ENCODE results near the gene PARP8.

The PARP8 gene

GRCh38 chr5:50874306-50875001 lies 208.0 kb downstream of the PARP8 start:
- TF ChIP-seq, protein P1, sequence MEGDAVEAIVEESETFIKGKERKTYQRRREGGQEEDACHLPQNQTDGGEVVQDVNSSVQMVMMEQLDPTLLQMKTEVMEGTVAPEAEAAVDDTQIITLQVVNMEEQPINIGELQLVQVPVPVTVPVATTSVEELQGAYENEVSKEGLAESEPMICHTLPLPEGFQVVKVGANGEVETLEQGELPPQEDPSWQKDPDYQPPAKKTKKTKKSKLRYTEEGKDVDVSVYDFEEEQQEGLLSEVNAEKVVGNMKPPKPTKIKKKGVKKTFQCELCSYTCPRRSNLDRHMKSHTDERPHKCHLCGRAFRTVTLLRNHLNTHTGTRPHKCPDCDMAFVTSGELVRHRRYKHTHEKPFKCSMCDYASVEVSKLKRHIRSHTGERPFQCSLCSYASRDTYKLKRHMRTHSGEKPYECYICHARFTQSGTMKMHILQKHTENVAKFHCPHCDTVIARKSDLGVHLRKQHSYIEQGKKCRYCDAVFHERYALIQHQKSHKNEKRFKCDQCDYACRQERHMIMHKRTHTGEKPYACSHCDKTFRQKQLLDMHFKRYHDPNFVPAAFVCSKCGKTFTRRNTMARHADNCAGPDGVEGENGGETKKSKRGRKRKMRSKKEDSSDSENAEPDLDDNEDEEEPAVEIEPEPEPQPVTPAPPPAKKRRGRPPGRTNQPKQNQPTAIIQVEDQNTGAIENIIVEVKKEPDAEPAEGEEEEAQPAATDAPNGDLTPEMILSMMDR (IDR thresholded peaks at IDR 0.05; ENCODE audit: low read depth, low read length), result no peak
- in situ Hi-C loops (cut with HindIII; ENCODE audit: low sequenced_read_pairs), result no loop called here
- DNase-seq (ENCODE audit: low read depth, low spot score), result no peak
- no peak overlapping the region for H3K4me3 ChIP-seq (ENCODE audit: low read depth, low read length)

DNA sequence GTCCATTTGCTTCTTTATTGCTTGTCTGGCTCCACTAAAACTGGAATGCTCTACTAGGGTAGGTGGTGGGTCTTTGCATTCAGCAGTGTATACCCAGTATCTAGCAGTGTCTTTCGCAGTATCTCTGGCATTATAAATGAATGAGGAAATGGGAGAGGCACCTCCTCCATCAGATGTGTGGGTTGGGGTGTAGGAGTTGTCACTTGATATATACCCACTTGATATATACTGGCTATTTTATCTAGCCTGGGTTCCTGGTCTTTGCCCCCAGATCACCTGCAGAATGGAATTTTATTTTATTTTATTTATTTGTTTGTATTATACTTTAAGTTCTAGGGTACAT lies 208.5 kb downstream of the PARP8 start:
- in situ Hi-C loops (cut with HindIII; ENCODE audit: low sequenced_read_pairs), result no loop called here
- no peak for DNase-seq (ENCODE audit: low read depth, low spot score)
- TF ChIP-seq, protein P1 (IDR thresholded peaks at IDR 0.05; ENCODE audit: low read depth, low read length), result no peak
- no peak overlapping the region for H3K4me3 ChIP-seq (ENCODE audit: low read depth, low read length)

- no peak for DNase-seq (ENCODE audit: low read depth, low spot score)
Observed at GRCh38 chr5:50878470-50878869, 212.0 kb downstream of the PARP8 start.

DNA sequence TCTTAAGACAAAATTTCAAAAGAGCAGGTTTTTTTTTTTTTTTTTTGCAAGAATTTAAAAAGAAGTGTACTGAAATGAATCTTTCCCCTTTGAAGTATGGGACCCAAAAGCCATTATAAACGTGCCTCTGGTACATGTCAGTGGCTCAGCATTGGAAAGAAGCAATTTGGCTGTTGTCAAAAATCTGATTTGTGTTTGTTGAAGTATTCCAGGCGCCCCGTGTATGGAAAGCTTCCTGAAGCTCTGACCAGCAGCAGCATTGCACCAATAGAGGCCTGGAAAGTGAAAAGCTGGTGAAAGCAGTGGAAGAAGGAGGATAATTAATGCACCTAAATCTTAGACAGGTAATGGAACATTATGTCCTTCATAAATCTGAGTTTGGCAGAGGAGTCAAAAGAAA lies 215.0 kb downstream of the PARP8 start:
- in situ Hi-C loops (cut with HindIII; ENCODE audit: low sequenced_read_pairs), result no loop called here
- TF ChIP-seq, protein P1 (IDR thresholded peaks at IDR 0.05; ENCODE audit: low read depth, low read length), result no peak
- H3K4me3 ChIP-seq (ENCODE audit: low read depth, low read length), result no peak overlapping the region
- DNase-seq (ENCODE audit: low read depth, low spot score), result no peak

More at GRCh38 chr5:50878470-50878869, 212.0 kb downstream of the PARP8 start:
- TF ChIP-seq, protein P1 (IDR thresholded peaks at IDR 0.05; ENCODE audit: low read depth, low read length), result no peak
- in situ Hi-C loops (cut with HindIII; ENCODE audit: low sequenced_read_pairs), result no loop called here
- H3K4me3 ChIP-seq (ENCODE audit: low read depth, low read length), result no peak overlapping the region

DNA sequence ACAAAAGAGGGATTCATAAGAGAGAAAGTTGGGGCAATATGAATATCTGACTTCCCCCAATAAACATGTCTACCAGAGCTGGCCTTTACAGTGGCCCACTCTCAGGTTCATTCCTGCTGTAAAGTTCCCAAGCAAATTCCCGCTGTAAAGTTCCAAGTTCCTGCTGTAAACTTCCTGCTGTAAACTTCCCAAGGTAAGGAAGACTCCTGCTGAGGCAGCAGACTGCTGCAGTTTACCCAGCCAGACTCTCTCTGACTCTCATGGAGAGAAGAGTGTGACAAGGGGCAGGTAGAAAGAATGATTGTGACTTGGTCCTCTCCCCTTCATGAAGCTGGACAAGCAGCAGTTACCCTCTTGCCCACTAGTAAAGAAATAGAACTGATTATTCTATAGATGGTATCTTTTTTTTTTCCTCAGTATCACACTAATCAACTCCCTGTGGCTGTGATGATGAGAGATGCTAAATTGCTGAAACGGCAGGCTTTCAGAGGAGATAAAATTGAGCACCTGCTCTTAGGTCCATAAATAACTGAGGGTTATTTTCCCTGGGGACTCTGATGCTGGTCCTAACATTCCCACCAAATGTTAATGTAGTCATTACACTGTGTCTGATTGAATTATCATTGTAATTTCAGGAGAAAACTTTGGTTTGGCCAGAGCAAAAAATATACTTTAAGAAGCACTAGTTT lies 220.4 kb downstream of the PARP8 start:
- DNase-seq (ENCODE audit: low read depth, low spot score), result no peak
- TF ChIP-seq, protein P1 (IDR thresholded peaks at IDR 0.05; ENCODE audit: low read depth, low read length), result no peak
- H3K4me3 ChIP-seq (ENCODE audit: low read depth, low read length), result no peak overlapping the region
- in situ Hi-C loops (cut with HindIII; ENCODE audit: low sequenced_read_pairs), result no loop called here

DNA sequence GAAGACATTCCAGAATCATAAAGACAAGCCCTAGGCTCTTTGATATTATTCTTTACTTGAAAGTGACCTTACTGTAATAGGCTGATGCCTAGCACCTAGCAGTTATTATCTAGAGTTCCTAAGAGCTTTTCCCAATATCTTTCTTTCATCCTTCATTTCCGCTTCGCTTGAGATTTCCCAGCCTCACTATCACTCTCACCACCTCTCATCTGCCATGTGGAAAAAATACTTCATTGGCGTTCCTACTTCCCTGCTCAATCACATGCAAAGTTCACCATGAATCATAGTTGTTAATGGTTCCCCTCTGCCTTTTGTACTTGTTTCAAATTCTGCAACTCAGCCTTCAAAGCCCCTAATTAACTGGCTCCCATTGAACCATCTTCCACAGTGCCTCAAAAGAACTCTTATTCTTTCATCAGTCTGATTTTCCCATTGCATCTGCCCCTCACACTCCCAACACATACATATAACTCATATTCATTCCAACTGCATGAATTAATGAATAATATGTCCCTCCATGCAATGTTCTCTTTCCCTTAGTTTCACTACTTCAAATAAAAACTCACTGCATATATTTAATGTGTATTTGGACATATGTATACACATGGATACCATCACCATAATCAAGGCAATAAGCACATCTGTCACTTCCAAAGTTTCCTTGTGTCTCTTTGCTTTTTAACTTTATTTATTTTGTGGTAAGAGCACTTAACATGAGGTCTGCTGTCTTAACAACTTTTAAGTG lies 221.6 kb downstream of the PARP8 start:
- DNase-seq (ENCODE audit: low read depth, low spot score), result no peak
- TF ChIP-seq, protein P1 (IDR thresholded peaks at IDR 0.05; ENCODE audit: low read depth, low read length), result no peak
- in situ Hi-C loops (cut with HindIII; ENCODE audit: low sequenced_read_pairs), result no loop called here
- H3K4me3 ChIP-seq (ENCODE audit: low read depth, low read length), result no peak overlapping the region

All from astrocyte of the spinal cord (primary cell).